T-helper 2 cell treated with Interferon-gamma antibody and Interleukin-4, amounts not matched to agents 5 μg/mL and 100 μg/mL, for 36 hours (primary cell): ENCODE data around the gene EDEM3.

Experiments
- DNase-seq: peaks from one replicate; pipeline ENCODE4 v3.0.0; 2021; ENCODE audit warnings: low spot score
- H3K27ac Mint-ChIP-seq: one replicate; pipeline ENCODE4 v1.8.0; 2021; ENCODE audit warnings: mild to moderate bottlenecking, mixed read lengths
- H3K27me3 Mint-ChIP-seq: one replicate; pipeline ENCODE4 v1.8.0; 2021; ENCODE audit warnings: low read depth, mixed read lengths
- H3K36me3 Mint-ChIP-seq: one replicate; pipeline ENCODE4 v1.8.0; 2021; ENCODE audit warnings: low read depth, mixed read lengths
- H3K4me1 Mint-ChIP-seq: one replicate; pipeline ENCODE4 v1.8.0; 2021; ENCODE audit warnings: low read depth, mixed read lengths
- H3K4me3 Mint-ChIP-seq: one replicate; pipeline ENCODE4 v1.8.0; 2022; ENCODE audit warnings: mild to moderate bottlenecking, moderate library complexity, mixed read lengths
- H3K9me3 Mint-ChIP-seq: one replicate; pipeline ENCODE4 v1.8.0; 2021; ENCODE audit warnings: mixed read lengths

EDEM3 gene

DNA sequence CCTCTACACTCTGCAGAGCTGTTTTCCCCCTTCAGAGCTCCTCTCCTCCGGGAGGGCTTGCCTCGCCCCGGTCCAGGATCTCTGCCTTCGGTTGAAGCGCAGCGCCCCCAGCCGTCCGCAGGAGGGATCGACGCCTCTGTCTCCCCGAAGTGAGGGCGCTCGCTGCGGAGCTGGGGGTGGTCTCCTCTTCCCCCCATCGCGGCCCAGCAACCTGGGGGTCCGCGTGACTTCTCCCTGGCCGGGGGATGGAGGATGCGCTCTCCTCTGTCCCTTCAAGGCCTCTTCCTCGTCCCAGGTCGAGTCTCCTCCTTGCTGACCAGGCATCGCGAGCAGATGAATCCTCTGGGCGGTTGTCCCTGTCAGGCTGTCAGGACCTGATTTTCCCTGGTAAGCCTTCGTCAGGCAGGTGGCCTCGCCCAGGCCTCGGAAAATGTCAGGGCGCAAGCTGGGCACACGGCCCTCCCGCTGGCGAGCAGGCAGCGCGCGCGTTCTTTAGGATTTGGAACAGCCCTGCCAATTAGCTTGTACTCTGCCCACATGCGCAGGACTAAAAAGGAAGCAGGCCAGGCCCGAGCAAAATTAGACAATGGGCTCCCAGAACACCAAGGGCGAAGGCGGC lies 90.5 kb downstream of the EDEM3 start:
- H3K4me1 Mint-ChIP-seq: peaks cover 8% of the 10 kb centered on the region
- peak overlapping the region; percentile 53 for H3K4me3 Mint-ChIP-seq
- H3K27me3 Mint-ChIP-seq: peaks cover 24% of the 10 kb centered on the region
- H3K27ac Mint-ChIP-seq: no peak overlapping the region
- H3K9me3 Mint-ChIP-seq: no peaks in the 10 kb centered on the region
- no peaks in the 10 kb centered on the region for H3K36me3 Mint-ChIP-seq
- DNase-seq: peak; percentile 32

GRCh38 chr1:184661801-184662200 lies 92.9 kb downstream of the EDEM3 start:
- Mint-ChIP-seq H3K27ac (no peak overlapping the region), H3K4me3 (no peak overlapping the region), H3K36me3 (no peaks in the 10 kb centered on the region), H3K9me3 (no peaks in the 10 kb centered on the region), H3K27me3 (peaks cover 17% of the 10 kb centered on the region), H3K4me1 (peaks cover 8% of the 10 kb centered on the region)
- DNase-seq: no peak

DNA sequence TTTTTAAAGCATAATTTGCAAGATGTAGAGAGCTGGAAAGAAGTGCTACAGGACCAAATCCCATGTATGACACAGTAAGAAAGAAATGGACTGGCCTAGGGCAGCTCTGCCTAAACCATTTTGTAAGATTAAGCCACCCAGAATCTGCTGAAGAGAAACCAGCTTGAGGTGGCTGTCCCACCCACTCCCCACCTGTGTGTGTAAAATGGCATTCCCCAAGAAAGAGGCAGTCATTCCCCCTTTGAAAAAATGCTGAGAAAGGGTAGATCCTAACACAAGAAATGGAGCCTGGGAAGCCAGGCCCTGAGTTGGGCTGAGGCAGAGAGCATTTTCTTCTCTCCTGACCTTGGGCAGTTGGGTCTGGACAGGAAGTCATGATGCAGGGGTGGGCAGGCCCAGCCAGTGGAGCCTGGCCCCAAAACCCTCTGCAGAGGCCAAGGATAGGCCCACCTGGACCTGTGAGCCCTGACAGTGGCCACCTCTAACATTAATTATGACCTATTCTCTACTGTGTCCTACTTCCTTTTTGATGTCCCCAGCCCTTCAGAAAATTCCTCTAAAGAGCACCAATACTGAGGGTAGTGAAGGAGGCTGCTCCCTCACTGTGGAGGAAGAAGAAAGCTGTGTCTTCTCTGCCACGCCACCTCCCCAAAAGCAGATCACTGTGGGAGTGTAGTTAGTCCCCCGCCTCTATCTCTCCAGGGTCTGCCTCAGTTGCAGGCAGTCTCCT lies 94.0 kb downstream of the EDEM3 start:
- Mint-ChIP-seq H3K9me3 (no peaks in the 10 kb centered on the region), H3K36me3 (no peaks in the 10 kb centered on the region), H3K4me1 (peaks cover 8% of the 10 kb centered on the region), H3K27ac (no peak overlapping the region), H3K27me3 (peaks cover 15% of the 10 kb centered on the region), H3K4me3 (no peak overlapping the region)
- DNase-seq: no peak

DNA sequence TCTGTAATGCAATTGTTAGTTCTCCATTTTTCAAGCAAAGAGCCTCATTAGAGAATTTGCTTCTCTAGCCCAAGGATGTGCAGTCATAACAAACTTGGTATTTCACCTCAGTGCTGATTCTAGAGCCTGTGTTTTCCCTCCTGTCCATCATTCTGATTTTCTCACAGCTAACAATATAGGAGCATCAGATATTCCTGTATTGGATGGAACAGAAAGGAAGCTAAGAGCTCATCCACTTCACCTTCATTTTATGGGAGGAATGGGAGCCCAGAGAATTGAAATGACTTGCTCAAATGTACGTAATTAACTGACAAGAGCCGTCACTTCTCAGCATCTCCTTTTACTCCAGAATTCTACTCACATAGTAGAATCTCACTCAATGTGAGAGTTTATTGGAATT lies 96.6 kb downstream of the EDEM3 start:
- Mint-ChIP-seq H3K4me3 (no peak overlapping the region), H3K9me3 (no peaks in the 10 kb centered on the region), H3K4me1 (peaks cover 2% of the 10 kb centered on the region), H3K27ac (no peak overlapping the region), H3K27me3 (peaks cover 7% of the 10 kb centered on the region), H3K36me3 (no peaks in the 10 kb centered on the region)
- no peak for DNase-seq

DNA sequence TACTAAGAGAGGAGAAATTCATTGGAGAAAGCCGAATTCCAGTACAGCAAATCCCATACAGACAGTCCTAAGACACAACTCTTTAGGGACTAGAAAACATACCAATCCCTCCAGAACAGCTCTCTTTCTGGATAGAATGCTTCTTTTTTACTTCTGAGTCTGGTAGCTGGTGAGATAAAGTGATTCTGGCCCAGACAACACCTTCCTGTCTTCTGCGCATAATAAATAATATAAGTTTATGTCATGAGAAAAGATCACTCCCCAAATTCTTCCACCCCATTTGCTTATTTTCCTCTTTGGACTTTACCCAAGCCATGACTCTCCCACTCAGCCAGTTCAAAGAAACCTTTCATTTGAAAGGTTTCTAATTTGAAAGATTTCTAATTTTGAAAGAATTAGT lies 98.4 kb downstream of the EDEM3 start:
- Mint-ChIP-seq H3K27ac (no peak overlapping the region), H3K36me3 (no peaks in the 10 kb centered on the region), H3K4me3 (no peak overlapping the region), H3K27me3 (peaks cover 3% of the 10 kb centered on the region), H3K9me3 (peaks cover 5% of the 10 kb centered on the region), H3K4me1 (no peaks in the 10 kb centered on the region)
- no peak for DNase-seq

DNA sequence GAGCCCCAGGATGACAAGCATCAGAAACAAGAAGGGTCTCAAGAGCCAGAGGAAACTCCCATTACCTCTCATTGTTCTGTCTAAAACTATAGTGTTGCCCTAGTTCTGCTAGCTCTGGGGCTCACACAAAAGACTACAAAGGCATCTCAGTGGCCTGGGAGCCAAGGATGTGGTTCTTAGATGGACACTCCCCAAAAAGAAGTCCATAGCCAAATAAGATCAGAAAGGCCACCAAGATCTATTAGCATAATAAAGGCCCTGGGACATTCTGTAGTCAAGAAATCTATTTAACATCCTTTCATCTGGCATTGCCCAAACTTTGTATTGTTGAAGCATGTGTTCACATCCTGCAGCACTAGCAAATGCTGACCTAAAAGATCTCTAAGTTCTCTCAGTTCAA lies 99.5 kb downstream of the EDEM3 start:
- peaks cover 5% of the 10 kb centered on the region for H3K9me3 Mint-ChIP-seq
- H3K36me3 Mint-ChIP-seq: no peaks in the 10 kb centered on the region
- DNase-seq: no peak
- no peak overlapping the region for H3K27ac Mint-ChIP-seq
- H3K27me3 Mint-ChIP-seq: peaks cover 4% of the 10 kb centered on the region
- no peaks in the 10 kb centered on the region for H3K4me1 Mint-ChIP-seq
- no peak overlapping the region for H3K4me3 Mint-ChIP-seq

DNA sequence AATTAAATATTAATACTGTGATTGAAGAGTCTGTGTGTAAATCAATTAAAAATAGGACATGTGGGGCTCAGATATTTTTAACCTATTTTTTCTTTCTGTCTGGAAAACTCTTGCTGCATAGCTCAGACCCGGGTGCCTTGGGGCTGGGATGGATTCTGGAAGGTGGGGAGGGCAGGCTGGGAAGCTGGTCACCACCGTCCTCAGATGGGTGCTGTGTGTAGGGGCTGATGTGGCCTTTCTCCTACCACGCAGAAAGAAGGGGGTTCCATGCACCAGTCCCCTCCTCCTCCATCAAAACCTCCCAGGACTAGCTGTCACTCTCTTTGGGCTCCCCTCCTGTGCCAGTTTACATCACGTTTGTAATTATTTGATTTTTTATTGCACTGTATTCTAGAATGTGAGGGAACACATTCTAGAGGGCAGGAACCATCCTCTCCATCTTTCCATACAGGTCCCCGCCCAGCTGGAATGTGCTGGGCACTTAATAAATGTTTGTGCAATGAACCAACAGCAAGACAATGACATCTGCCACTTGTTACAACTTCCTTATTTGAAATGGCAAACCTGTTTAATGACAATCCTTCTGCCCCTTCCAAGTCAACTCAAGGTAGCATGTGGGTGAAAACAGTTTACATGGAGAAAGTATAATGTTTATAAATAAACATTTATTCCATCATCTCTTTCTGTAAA lies 104.3 kb downstream of the EDEM3 start:
- Mint-ChIP-seq H3K9me3 (peaks cover 5% of the 10 kb centered on the region), H3K36me3 (no peaks in the 10 kb centered on the region), H3K27ac (no peak overlapping the region), H3K4me1 (no peaks in the 10 kb centered on the region), H3K4me3 (no peak overlapping the region), H3K27me3 (peaks cover 2% of the 10 kb centered on the region)
- no peak for DNase-seq

- H3K36me3 Mint-ChIP-seq: no peaks in the 10 kb centered on the region
- H3K27ac Mint-ChIP-seq: no peak overlapping the region
- peaks cover 5% of the 10 kb centered on the region for H3K9me3 Mint-ChIP-seq
- DNase-seq: no peak
- peaks cover 2% of the 10 kb centered on the region for H3K27me3 Mint-ChIP-seq
- H3K4me3 Mint-ChIP-seq: no peak overlapping the region
- H3K4me1 Mint-ChIP-seq: no peaks in the 10 kb centered on the region
These were observed 105.2 kb downstream of the EDEM3 start for GRCh38 chr1:184649451-184649888.

GRCh38 chr1:184648856-184649201 lies 105.8 kb downstream of the EDEM3 start:
- no peak overlapping the region for H3K27ac Mint-ChIP-seq
- DNase-seq: no peak
- H3K4me3 Mint-ChIP-seq: no peak overlapping the region
- no peaks in the 10 kb centered on the region for H3K36me3 Mint-ChIP-seq
- H3K27me3 Mint-ChIP-seq: peaks cover 2% of the 10 kb centered on the region
- H3K4me1 Mint-ChIP-seq: no peaks in the 10 kb centered on the region
- H3K9me3 Mint-ChIP-seq: peaks cover 5% of the 10 kb centered on the region

- Mint-ChIP-seq H3K36me3 (no peaks in the 10 kb centered on the region), H3K9me3 (peaks cover 5% of the 10 kb centered on the region), H3K27ac (no peak overlapping the region), H3K27me3 (peaks cover 2% of the 10 kb centered on the region), H3K4me3 (no peak overlapping the region), H3K4me1 (no peaks in the 10 kb centered on the region)
- DNase-seq: no peak
These were observed 106.3 kb downstream of the EDEM3 start for GRCh38 chr1:184648160-184648855.

- H3K4me1 Mint-ChIP-seq: no peaks in the 10 kb centered on the region
- H3K4me3 Mint-ChIP-seq: no peak overlapping the region
- no peak overlapping the region for H3K27ac Mint-ChIP-seq
- H3K27me3 Mint-ChIP-seq: peaks cover 2% of the 10 kb centered on the region
- H3K9me3 Mint-ChIP-seq: peaks cover 5% of the 10 kb centered on the region
- H3K36me3 Mint-ChIP-seq: no peaks in the 10 kb centered on the region
- no peak for DNase-seq
These were observed 107.2 kb downstream of the EDEM3 start for GRCh38 chr1:184647471-184647870.

GRCh38 chr1:184646824-184647223 lies 107.8 kb downstream of the EDEM3 start:
- DNase-seq: no peak
- Mint-ChIP-seq H3K36me3 (no peaks in the 10 kb centered on the region), H3K4me1 (no peaks in the 10 kb centered on the region), H3K27ac (no peak overlapping the region), H3K9me3 (peaks cover 5% of the 10 kb centered on the region), H3K4me3 (no peak overlapping the region), H3K27me3 (peaks cover 4% of the 10 kb centered on the region)

GRCh38 chr1:184646178-184646701 lies 108.4 kb downstream of the EDEM3 start:
- Mint-ChIP-seq H3K27ac (no peak overlapping the region), H3K4me3 (no peak overlapping the region)

GRCh38 chr1:184644771-184645170 lies 109.9 kb downstream of the EDEM3 start:
- Mint-ChIP-seq H3K36me3 (no peaks in the 10 kb centered on the region), H3K9me3 (no peaks in the 10 kb centered on the region), H3K4me3 (no peak overlapping the region), H3K27ac (no peak overlapping the region), H3K27me3 (peaks cover 4% of the 10 kb centered on the region), H3K4me1 (no peaks in the 10 kb centered on the region)
- DNase-seq: no peak

More at GRCh38 chr1:184646178-184646701, 108.4 kb downstream of the EDEM3 start:
- Mint-ChIP-seq H3K9me3 (no peaks in the 10 kb centered on the region), H3K36me3 (no peaks in the 10 kb centered on the region), H3K4me1 (no peaks in the 10 kb centered on the region), H3K27me3 (peaks cover 4% of the 10 kb centered on the region)
- DNase-seq: no peak
